ENCODE data around the gene GRK2. TPM values are rescaled to one million over a fixed set of nuclear protein-coding genes. Genes with fewer than 3 reads are reported as not detected.

The GRK2 gene
- total and polyA plus RNA-seq, 9 of the 15 experiments (the other 6 are each of a cell fraction or from before 2014, with no cell fraction given): 0.24 to 95.8 (median 56.5) TPM

DNA sequence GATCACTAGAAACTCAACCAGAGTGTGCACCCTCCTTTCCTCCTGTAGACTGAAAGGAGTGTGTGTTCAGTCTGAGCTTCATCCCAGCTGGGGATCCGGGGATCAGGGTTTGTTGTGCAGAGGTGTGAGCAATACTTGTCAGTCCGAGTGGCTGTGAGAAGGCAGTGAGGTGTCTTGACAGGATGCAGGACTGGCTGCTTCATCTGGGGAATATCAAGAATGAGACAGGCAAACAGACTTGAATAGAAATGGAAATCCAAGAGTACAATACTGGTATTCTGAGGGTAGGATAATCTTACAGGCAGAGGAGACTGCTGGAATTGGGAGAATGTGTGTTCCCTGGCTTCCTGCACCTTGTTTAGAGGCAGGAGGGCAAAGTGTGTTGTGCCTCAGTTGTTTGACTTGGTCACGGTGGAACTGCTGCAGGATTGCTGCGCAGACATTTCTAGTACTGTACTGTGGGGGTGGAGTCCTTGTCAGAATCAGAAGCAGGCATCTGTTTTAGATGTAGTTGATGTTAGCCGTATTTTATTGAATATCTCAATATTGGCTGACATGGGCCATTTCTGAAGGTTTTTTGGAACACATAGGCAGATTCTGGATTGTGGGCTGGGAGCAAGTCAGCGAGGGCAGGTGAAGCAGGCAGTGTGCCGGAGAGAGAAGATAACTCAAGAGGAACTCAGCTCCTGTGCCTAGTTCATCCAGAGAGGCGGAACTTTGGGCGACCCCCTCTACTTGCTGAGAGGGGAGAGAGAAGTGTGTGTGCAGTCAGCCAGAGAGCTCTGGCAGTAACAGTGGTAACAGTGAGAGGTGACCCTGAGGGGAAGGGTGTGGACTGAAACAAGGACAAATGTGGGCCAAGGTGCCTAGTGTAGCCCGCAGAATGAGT lies 27.1 kb upstream of the GRK2 start (continued):
- TF ChIP-seq ZNF41 (CRISPR knock-in tag; conservative IDR thresholded peaks at IDR 0.05) (0 out of 2 replicates have a peak, but pooled peaks have one; percentile 37), CBX5 (IDR thresholded peaks at IDR 0.05; ENCODE audit: borderline replicate concordance, low read depth) (no peak), JUN (IDR thresholded peaks at IDR 0.05; ENCODE audit: borderline replicate concordance, low read depth, low read length) (no peak), JUN (CRISPR knock-in tag; IDR thresholded peaks at IDR 0.05; ENCODE audit: borderline replicate concordance) (0 out of 2 replicates have a peak, but pooled peaks have one; percentile 0), NRF1 (conservative IDR thresholded peaks at IDR 0.05 in 1 of 2, IDR thresholded peaks at IDR 0.05 in 1 of 2) (peak in 1 of 2 experiments; percentile 12; a peak in 1 of 4 replicates), ZNF431 (CRISPR knock-in tag; IDR thresholded peaks at IDR 0.05) (0 out of 2 replicates have a peak, but pooled peaks have one; percentile 46), NFE2L1 (tag; IDR thresholded peaks at IDR 0.05; ENCODE audit: borderline replicate concordance, low read depth) (no peak), SUPT5H (IDR thresholded peaks at IDR 0.05) (no peak), OTX1 (CRISPR knock-in tag; IDR thresholded peaks at IDR 0.05) (no peak)
- TF ChIP-seq, protein P1, sequence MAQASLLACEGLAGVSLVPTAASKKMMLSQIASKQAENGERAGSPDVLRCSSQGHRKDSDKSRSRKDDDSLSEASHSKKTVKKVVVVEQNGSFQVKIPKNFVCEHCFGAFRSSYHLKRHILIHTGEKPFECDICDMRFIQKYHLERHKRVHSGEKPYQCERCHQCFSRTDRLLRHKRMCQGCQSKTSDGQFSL (CRISPR knock-in tag; IDR thresholded peaks at IDR 0.05): no peak
- TF ChIP-seq, protein P1 (tag; IDR thresholded peaks at IDR 0.05): no peak
- TF ChIP-seq, protein P2, sequence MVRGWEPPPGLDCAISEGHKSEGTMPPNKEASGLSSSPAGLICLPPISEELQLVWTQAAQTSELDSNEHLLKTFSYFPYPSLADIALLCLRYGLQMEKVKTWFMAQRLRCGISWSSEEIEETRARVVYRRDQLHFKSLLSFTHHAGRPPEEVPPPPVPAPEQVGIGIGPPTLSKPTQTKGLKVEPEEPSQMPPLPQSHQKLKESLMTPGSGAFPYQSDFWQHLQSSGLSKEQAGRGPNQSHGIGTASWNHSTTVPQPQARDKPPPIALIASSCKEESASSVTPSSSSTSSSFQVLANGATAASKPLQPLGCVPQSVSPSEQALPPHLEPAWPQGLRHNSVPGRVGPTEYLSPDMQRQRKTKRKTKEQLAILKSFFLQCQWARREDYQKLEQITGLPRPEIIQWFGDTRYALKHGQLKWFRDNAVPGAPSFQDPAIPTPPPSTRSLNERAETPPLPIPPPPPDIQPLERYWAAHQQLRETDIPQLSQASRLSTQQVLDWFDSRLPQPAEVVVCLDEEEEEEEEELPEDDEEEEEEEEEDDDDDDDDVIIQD (CRISPR knock-in tag; IDR thresholded peaks at IDR 0.05): 0 out of 2 replicates have a peak, but pooled peaks have one; percentile 25
- TF ChIP-seq, protein P3, sequence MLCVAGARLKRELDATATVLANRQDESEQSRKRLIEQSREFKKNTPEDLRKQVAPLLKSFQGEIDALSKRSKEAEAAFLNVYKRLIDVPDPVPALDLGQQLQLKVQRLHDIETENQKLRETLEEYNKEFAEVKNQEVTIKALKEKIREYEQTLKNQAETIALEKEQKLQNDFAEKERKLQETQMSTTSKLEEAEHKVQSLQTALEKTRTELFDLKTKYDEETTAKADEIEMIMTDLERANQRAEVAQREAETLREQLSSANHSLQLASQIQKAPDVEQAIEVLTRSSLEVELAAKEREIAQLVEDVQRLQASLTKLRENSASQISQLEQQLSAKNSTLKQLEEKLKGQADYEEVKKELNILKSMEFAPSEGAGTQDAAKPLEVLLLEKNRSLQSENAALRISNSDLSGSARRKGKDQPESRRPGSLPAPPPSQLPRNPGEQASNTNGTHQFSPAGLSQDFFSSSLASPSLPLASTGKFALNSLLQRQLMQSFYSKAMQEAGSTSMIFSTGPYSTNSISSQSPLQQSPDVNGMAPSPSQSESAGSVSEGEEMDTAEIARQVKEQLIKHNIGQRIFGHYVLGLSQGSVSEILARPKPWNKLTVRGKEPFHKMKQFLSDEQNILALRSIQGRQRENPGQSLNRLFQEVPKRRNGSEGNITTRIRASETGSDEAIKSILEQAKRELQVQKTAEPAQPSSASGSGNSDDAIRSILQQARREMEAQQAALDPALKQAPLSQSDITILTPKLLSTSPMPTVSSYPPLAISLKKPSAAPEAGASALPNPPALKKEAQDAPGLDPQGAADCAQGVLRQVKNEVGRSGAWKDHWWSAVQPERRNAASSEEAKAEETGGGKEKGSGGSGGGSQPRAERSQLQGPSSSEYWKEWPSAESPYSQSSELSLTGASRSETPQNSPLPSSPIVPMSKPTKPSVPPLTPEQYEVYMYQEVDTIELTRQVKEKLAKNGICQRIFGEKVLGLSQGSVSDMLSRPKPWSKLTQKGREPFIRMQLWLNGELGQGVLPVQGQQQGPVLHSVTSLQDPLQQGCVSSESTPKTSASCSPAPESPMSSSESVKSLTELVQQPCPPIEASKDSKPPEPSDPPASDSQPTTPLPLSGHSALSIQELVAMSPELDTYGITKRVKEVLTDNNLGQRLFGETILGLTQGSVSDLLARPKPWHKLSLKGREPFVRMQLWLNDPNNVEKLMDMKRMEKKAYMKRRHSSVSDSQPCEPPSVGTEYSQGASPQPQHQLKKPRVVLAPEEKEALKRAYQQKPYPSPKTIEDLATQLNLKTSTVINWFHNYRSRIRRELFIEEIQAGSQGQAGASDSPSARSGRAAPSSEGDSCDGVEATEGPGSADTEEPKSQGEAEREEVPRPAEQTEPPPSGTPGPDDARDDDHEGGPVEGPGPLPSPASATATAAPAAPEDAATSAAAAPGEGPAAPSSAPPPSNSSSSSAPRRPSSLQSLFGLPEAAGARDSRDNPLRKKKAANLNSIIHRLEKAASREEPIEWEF (CRISPR knock-in tag; IDR thresholded peaks at IDR 0.05): no peak

Measured in K562 (cell line).